ENCODE results near the gene NRXN3.

NRXN3 gene

DNA sequence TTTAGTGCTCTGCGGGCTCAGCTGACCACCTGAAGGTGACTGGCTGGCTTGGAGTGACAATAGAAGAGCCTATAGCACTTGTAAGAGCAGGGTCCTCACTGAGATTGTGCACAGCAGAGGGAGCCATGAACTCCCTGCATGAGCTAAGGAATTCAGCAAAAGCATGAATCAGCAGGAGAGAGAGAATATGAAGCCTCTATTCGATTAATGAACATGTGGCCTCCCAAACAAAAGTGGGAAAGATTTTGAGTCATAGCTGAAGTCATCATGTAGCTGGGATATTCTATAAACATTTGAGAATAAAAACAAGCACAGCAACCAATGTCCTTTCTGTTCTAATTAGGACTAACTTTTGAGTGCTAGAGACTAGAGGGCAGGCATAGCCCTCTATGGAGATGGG lies 1414.5 kb downstream of the NRXN3 start:
- no peak overlapping the region for H3K27ac ChIP-seq

DNA sequence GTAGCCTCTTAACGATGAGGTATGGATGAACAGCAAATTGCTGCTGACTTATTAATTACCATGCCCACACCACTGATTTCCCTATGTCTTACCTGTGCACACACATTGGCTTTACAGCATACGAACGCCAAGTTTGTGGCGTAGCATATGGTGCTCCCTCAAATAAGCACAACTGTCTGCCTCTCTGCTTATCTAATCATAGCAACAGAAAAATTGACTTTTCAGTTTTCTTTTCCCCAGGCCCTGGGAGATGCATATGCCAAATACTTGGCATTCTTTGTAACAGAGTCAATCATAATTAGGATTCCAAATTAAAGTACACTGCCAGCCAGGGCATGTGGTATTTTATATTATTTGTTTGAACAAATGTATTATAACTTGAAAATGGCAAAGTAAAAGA lies 1415.7 kb downstream of the NRXN3 start:
- Histone ChIP-seq H3K4me3 (no peak overlapping the region), H3K27ac (no peak overlapping the region)

More for the DNA sequence above, 1414.5 kb downstream of the NRXN3 start:
- H3K4me3 ChIP-seq = no peak overlapping the region

DNA sequence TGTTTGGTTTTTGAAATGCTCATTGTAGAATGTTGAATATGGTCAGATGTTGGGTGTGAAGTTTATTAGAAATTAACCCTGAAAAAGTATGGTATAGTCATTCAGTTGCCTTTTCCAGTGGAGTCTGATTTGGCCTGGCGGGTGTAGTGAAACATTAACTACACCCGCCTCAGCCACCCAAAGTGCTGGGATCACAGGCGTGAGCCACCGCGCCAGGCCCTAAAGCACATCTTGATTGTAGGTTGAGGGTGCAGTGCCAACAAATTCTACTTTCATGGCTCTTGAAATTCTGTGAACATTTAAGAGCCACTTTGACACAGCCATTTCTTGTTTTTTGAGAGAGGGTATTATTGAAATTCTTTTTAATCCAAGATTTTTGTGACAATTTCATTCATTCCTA lies 1416.2 kb downstream of the NRXN3 start:
- Histone ChIP-seq H3K4me3 (no peak overlapping the region), H3K27ac (no peak overlapping the region)

DNA sequence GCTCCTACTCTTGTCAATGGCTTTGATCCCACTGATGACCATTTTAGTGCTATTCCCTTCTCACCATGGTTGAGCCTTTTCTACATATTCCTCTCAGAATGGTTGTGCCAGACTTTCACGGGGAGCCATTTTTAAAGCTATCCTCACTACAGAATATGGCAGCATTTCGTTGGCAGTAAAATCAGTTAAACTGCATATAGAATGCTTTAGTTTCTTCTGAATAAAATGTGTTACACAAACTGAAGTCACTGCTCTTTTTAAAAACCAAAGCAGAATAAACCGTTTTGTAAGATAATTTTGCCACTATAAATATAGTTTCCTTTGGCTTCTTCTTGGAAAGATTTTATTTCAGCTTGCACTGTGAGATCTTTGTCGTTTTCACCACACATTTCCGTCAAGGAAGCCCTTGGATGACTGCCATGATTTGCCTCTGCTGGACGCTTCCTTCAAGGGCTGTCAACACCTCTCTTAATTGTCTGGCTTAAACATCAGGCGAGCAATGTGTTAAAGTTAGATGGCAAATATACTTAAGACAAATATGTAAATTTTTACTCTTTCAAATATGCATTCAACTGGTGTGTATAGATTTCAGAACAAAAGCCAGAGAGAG lies 1416.9 kb downstream of the NRXN3 start:
- Histone ChIP-seq H3K27ac (no peak overlapping the region), H3K4me3 (no peak overlapping the region)

DNA sequence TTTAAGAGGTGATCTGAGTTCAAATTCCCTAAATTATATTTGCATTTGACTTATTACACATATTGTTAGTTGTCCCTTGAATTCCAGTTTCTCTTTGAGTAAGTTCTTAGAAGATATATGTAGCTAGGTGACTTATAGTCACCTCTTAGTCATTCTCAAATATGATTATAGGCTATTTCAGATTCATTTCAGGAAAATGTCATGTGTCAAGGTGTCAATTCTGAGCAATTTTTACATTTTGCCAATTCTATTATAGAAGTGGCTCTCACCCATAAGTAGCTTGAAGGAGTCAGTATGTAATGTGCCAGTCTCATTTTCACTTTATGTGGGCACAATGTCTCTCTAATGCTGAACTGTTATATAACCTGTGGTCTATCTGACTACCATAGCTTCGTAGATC lies 1417.7 kb downstream of the NRXN3 start:
- H3K4me3 ChIP-seq = no peak overlapping the region

DNA sequence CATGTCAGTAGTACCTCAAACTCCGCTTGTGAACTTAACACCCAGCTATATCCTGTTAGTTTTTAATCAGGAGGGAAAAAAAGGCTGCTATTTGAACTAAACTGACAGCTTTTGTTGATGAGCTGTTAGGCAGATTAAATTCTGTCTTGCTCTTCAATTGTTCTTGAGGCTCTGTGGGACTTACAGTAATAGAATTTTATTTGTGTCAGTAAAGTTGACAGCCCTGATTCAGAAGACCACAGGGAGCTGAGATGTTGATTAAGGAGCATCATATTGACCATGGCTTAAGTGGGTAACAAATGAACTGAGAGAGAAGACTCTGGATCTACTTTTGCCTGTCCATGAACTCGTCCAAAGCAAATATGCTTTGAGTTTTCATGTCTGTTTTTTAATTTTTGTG lies 1418.2 kb downstream of the NRXN3 start:
- Histone ChIP-seq H3K4me3 (no peak overlapping the region), H3K27ac (no peak overlapping the region)

More for the DNA sequence above, 1417.7 kb downstream of the NRXN3 start:
- no peak overlapping the region for H3K27ac ChIP-seq

DNA sequence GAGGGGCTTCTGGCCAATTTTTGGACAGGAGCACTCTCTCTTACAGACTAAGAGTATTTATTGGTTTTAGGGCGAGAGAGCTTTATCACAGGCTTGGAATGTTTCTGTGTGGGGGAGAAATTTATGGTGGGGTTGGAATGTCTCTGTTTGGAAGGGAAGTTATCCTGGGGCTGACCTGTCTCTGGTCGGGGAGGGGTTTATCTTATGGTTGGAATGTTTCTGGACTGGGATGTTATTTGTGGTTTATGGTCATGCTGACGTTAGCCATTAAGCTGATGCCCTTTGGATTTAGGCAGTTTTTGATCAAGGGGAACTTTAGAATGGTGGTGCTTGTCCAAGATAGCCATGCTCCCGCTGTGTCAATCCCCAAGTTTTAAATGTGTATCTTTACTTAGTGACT lies 1426.4 kb downstream of the NRXN3 start:
- H3K4me3 ChIP-seq = no peak overlapping the region

DNA sequence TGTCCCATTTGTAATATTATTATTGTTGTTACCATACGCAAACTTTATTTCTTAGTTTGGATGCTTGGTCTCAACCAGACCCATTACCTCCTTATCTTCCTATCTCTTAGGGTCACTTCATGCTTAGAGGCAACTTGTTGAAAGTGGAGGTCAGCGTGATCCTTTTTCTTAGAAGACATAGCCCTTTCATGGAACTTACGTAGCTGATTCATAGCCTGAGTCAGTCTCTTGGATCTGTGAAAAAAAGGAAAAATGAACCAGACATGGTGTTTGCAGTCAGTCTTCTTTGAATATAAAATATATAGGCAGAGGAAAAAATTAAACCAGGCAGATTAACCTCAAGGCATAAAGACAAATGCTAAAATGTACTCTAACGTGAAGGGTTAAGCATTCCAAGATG lies 1427.4 kb downstream of the NRXN3 start:
- Histone ChIP-seq H3K27ac (no peak overlapping the region), H3K4me3 (no peak overlapping the region)

More for the DNA sequence above, 1426.4 kb downstream of the NRXN3 start:
- H3K27ac ChIP-seq = no peak overlapping the region

DNA sequence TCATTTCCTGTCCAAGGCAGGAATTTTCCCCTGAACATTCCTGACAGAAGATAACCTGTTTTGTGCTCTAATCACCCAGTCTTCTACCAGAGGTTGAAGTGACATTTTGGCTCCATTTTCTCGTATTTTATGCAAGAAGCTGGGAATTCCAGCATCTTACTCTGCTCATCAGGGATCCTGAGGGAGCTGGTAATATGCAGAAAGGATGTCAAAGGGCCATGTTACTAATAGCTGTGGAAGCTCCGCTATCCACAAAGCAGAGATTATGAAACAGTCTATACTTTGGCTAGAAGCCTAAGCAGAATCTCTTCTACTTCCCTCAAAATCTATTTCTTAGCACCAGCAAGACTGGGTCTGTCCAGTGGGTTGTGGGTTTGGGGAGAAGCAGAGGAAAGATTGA lies 1428.2 kb downstream of the NRXN3 start:
- Histone ChIP-seq H3K27ac (no peak overlapping the region), H3K4me3 (no peak overlapping the region)

DNA sequence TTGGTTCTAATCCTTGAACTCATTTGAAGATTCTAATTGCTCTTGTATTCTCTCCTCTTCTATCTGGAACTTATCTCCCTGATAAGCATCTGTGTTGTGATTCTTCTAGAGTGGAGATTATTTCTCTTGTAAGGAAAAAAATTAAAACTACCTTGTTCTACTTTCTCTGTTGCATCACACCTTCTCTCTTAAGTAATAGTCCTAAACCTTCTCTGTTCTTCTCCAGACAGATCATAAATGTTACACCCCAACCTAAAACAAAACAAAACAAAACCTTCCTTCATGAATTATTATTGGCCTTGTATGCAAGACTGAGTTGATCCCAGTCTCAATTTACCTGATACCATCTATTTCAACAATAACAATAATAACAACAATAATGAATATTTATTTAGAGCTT lies 1429.1 kb downstream of the NRXN3 start:
- Histone ChIP-seq H3K4me3 (no peak overlapping the region), H3K27ac (no peak overlapping the region)

DNA sequence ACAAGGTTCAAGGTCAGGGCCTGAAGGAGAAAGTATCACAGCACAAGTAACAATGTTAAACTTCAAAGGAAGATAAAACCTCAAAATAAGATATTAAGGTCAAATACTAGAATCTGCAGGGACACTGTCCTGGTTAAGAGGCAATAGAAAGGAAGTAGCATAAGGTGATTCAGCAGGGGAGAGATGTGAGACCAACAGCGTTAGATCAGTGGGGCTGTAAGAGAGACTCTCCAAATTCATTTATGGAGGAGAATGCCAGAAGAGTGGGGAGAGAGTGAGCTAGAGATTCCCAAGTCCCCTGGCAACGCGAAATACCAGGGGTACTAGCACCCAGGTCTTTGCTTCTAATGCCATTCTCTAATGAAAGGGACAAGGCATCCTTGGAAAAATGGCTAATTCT lies 1430.2 kb downstream of the NRXN3 start:
- Histone ChIP-seq H3K27ac (no peak overlapping the region), H3K4me3 (no peak overlapping the region)

DNA sequence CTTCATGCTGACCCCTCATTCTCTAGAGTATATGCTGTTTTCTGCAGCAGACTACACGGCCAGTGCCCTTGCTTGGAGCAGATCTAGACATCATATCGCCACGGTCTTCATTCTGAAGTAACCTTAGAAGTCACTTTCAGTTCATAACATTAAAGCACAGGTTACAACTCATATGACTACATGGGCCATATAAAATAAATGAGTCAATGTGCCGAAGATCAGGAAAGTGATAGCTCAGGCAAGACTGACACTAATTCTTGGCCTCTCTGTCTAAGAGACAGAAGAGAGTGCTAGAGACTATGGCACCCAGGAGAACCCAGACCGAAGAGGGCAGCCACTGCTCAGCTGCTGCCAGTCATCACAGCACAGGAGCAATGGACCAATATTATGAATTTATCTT lies 1431.4 kb downstream of the NRXN3 start:
- H3K27ac ChIP-seq = no peak overlapping the region
- H3K4me3 ChIP-seq = no peak overlapping the region

DNA sequence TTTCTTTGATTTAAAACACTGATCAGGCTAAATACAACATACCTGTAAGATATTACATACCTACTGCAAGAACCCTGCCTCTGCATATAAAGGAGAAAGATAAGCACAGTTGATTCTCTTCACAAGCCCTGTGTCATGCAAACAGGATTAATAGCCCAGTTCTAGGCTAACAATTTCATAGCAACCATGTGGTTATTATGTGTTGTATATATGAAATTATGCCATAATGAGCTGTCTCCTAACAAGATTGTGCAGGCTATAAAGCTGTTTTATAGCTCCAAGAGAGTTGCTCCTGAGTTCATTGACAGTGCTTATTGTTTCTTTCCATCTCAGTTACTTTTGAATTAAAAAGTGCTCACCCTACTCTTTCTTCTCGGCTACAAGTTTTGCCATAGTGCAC lies 1431.9 kb downstream of the NRXN3 start:
- Histone ChIP-seq H3K27ac (no peak overlapping the region), H3K4me3 (no peak overlapping the region)

DNA sequence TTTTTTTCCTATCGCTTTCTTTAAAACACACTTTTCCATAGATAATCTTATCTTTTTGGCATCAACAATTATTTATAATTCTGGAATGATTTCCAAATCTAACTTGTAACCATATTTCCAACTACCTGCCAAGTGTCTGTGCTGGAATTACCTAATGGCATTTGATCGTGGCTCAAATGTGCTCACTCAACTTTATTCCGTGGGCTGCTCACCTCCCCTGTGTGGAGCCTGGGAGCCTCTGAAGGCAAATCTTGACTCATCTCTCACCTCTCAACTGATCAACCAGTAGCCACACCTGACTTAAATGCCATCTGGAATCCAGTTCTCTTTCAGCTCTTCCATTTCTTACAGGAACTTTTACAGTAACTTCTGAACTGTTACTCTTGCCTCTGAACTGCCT lies 1432.6 kb downstream of the NRXN3 start:
- Histone ChIP-seq H3K4me3 (no peak overlapping the region), H3K27ac (no peak overlapping the region)

DNA sequence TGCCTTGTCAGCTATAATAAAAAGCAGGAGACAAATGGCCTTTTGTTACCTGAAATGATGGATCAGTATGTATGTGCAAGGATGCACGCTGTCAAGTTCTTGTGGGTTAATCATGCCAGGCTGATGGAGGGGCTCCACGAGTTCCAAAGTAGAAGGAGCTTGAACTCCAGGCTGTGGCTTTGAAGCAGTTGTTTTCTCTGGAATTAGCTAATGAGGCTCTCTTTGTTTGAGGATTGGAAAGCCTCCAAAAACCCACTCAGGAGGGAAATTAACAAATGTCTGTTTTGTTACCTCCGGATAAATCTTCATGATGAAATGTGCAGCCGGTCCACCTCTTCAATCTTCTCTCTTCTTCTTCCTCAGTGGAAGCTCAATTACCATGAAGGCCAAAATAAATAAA lies 1435.7 kb downstream of the NRXN3 start:
- Histone ChIP-seq H3K27ac (no peak overlapping the region), H3K4me3 (no peak overlapping the region)

DNA sequence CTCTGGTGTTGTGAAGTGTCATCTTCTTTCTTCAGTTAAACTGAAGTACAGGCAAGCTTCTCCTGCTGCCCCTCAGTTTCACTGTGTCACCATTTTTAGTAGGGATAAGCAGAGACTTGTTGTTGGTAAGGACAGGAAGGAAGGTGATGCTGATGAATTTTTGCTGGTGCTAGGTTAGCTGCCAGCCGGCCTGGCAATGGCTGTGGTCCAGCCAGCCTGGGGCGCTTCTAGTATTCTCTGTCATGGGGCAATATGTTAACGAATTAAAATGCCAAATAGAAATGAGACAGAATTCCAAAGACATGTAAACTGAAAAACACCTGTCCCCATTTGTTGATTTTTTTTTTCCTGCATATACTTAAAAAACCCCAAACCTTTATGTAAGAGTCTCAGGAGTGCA lies 1438.3 kb downstream of the NRXN3 start:
- Histone ChIP-seq H3K27ac (no peak overlapping the region), H3K4me3 (no peak overlapping the region)

DNA sequence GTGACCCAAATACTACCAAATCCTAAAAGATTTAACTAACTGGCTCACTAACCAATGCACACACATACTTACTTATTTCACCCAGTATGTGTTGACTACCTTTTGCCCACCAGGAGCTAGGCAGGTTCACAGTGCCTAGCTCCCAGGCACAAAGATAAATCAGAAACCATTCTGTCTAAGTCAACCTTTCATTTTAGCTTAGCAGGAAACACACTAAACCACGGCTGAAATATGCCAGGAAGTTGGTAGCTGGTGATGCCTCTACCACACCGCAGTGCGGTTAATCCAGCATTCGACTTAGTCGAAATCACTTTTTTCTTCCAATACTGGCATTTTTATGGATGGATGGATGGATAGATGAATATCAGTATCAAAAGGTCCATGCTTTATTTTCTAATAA lies 1443.5 kb downstream of the NRXN3 start:
- Histone ChIP-seq H3K27ac (no peak overlapping the region), H3K4me3 (no peak overlapping the region)

DNA sequence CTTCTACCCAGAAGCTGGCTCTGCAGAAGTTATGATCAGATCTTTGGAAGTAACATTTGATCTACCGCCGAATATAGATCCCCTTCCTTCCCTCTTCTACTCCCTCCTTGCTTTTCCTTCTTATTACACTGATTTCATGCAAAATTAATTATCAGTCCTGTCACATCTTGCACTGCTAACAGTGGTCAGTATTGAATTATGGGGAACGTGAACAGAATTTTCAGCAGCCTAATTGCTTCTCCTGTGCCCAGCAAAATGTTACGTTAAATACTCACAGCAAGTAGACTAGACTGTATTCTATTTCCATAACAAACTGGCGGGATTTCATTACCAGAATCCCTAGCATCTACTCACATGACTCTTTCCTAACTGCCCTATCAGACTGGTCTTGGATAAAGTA lies 1444.3 kb downstream of the NRXN3 start:
- no peak overlapping the region for H3K4me3 ChIP-seq
- H3K27ac ChIP-seq = no peak overlapping the region

DNA sequence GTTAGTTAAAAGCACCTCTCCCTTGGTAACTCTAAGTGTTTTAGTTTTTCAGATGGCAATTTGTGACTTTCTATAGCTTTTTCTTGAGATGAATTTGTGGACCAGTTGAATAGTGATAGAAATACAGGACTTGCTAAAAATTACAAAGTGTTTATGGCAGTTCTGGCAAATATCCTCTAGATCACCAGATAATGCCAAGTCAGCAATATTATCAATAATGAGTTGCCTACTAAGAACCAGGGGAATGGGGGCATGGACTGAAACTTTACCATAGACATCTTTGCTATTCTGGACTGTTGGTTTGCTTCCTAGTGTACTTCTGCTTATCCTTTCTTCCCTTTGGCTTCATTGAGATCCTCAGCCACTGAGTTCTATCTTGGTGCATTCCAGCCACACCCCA lies 1456.9 kb downstream of the NRXN3 start:
- Histone ChIP-seq H3K27ac (no peak overlapping the region), H3K4me3 (no peak overlapping the region)

DNA sequence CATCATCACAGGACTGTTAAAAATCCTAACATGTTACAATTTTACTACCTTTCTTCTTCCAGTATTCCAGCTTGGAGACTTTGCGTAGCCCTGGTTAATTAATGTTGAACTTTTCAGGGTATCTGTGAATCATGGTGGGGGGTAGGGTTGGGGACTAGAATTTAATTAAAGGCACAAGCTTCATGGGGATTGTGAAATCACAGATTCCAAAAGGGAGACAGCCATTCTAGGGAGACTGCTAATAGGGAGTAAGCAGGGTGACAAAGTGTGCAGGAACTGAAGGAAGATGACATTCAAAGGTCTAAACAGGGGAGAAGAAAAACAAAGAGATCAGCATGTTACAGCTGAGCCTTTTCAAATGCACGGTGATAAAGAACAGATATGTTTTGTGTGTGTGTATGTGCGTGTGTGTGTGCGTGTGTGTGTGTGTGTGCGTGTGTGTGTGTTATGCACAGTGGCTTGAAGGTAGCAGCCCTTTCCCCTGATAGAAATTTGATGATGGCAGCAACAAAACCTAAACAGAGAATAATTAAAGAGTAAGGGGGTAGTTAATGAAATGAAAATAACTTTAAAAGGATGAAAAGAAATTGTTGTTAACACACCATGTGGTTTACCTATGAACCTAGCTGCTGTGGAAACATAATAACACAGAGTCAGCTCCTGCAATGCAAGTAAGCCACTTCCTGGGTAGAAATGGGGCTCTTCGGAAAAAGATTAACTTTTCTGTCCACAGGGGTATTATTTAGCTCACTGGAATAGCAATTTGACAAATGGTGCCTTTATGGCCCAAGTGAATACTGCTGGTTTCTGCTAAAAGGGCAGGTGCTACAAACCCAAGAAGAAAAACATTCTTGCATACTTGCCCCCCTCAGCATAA lies 1459.5 kb downstream of the NRXN3 start:
- H3K4me3 ChIP-seq = no peak overlapping the region
- no peak overlapping the region for H3K27ac ChIP-seq

DNA sequence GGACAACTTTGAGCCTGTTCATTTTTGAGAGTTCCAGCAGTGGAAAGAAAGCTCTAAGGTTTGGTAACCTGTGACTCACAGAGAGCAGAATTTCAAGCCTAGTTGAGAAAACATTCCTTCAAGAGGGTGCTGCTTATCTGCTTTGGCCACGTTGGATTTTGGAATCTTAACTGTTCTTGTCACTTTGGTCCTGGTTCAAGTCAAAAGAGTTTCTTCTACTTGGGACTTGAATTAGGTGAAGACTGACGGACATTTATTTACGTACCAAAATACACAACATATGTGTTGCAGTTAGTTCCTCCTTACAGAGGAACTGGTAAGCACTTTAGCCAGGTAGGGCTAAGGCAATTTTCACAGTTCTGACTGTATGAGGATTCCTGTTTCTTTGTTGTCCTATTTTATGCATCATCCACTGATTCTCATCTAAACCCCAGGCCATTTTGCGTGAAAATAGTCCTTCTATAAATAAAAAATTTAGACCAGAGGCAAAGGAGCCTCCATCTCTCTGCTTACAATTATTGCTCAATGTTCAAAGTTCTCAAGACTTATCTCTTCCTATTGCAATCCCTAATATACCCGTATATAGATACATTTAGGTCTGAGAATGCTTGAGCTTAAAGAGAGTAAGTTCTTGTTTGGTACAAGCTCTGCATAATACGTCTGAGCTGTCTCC lies 1460.3 kb downstream of the NRXN3 start:
- no peak overlapping the region for H3K27ac ChIP-seq
- no peak overlapping the region for H3K4me3 ChIP-seq
